K562 (cell line): Measurements from ENCODE around the gene PHF12. TPM values are rescaled to one million over a fixed set of nuclear protein-coding genes. Genes with fewer than 3 reads are reported as not detected.

Experiments
- BMI1 ChIP-seq: fragments of 150-350 bp; IDR thresholded peaks from 2 replicates; pipeline ENCODE4 v1.6.1; 2014; ENCODE audit warnings: low read length
- CEBPG ChIP-seq, 3 experiments: fragments of 200-800 bp in 1 of 3; sonication (Bioruptor generic) in 1 of 3; sonication (generic) in 1 of 3; formaldehyde crosslinking in 1 of 3; IDR thresholded peaks in 2 of 3; conservative IDR thresholded peaks in 1 of 3; 2 replicates each; pipeline versions ENCODE4 v1.6.1 to v1.8.0; 2016 to 2022; ENCODE audit warnings: missing compliant biosample characterization in 2 of 3, missing genetic modification characterization in 2 of 3, mild to moderate bottlenecking in 1 of 3, missing genetic modification reagents in 1 of 3
- CXXC5 ChIP-seq: fragments of 250-450 bp; sonication (Bioruptor Pico); IDR thresholded peaks from 2 replicates; pipeline ENCODE4 v1.8.0; 2022; ENCODE audit warnings: inconsistent platforms, mild to moderate bottlenecking, moderate library complexity
- EP400 ChIP-seq: fragments of 450-650 bp; IDR thresholded peaks from 2 replicates; pipeline ENCODE4 v1.6.1; 2017; ENCODE audit warnings: antibody characterized with exemption, mild to moderate bottlenecking, moderate library complexity
- GTF2F1 ChIP-seq: IDR thresholded peaks from 2 replicates; pipeline ENCODE4 v1.6.1; 2011; ENCODE audit warnings: low read depth, low read length, improper control_type of control experiment
- KAT7 ChIP-seq: sonication (generic); formaldehyde crosslinking; IDR thresholded peaks from 2 replicates; pipeline ENCODE4 v1.8.0; 2022; ENCODE audit warnings: missing genetic modification reagents, mild to moderate bottlenecking, borderline replicate concordance
- KDM4B ChIP-seq, 2 experiments: fragments of 450-650 bp in 1 of 2; sonication (generic) in 1 of 2; IDR thresholded peaks; 2 replicates each; pipeline ENCODE4 v1.6.1; 2016 to 2017; ENCODE audit warnings: borderline replicate concordance in 2 of 2, antibody characterized with exemption in 1 of 2, low read depth in 1 of 2, mild to moderate bottlenecking in 1 of 2
- MAZ ChIP-seq, 2 experiments: fragments of 450-650 bp in 1 of 2; sonication (generic) in 1 of 2; formaldehyde crosslinking; IDR thresholded peaks in 1 of 2; conservative IDR thresholded peaks in 1 of 2; 2 replicates each; pipeline versions ENCODE4 v1.4.0 to v1.5.0; 2020; ENCODE audit warnings: mild to moderate bottlenecking in 1 of 2, missing genetic modification reagents in 1 of 2
- MITF ChIP-seq: IDR thresholded peaks from 2 replicates; pipeline ENCODE4 v1.6.1; 2014; ENCODE audit warnings: antibody characterized with exemption
- PHF21A ChIP-seq: fragments of 450-650 bp; IDR thresholded peaks from 2 replicates; pipeline ENCODE4 v1.6.1; 2017; ENCODE audit warnings: low read depth, borderline replicate concordance
- POLR2AphosphoS5 ChIP-seq: IDR thresholded peaks from 2 replicates; pipeline ENCODE4 v1.6.1; 2011; ENCODE audit warnings: mild to moderate bottlenecking, low read depth, low read length, moderate library complexity; ENCODE audit not compliant: control insufficient read depth, insufficient read depth
- SMAD1 ChIP-seq: fragments of 150-350 bp; IDR thresholded peaks from 2 replicates; pipeline ENCODE4 v1.6.1; 2014; ENCODE audit warnings: low read length, low read depth; ENCODE audit not compliant: partially characterized antibody
- SMAD3 ChIP-seq: fragments of 450-650 bp; formaldehyde crosslinking; conservative IDR thresholded peaks from 2 replicates; pipeline ENCODE4 v1.4.0; 2020; ENCODE audit warnings: mild to moderate bottlenecking
- SNRNP70 ChIP-seq: fragments of 200-400 bp; formaldehyde crosslinking; optimal IDR thresholded peaks from 2 replicates; pipeline ENCODE3; 2017; ENCODE audit warnings: low read depth, low read length
- SRSF7 ChIP-seq: fragments of 200-400 bp; formaldehyde crosslinking; optimal IDR thresholded peaks from 2 replicates; pipeline ENCODE3; 2017; ENCODE audit warnings: mild to moderate bottlenecking, low read depth, low read length
- UBTF ChIP-seq, 2 experiments: IDR thresholded peaks; 2 replicates each; pipeline ENCODE4 v1.6.1; 2012; ENCODE audit warnings: improper control_type of control experiment in 2 of 2, low read depth in 2 of 2, low read length in 2 of 2, borderline replicate concordance in 1 of 2
- polyA plus RNA-seq, 8 experiments: library from polyadenylated mRNA; depleted of rRNA in 4 of 8; stranded (reverse) in 5 of 8; unstranded in 3 of 8; fragments of >200 nt; fragmentation: Nextera tagmentation in 2 of 8; fragmentation: Illumina TruSeq in 1 of 8; extraction: Ambion mirVana in 2 of 8; extraction: Trizol in 1 of 8; gene quantifications; 2 replicates each; pipeline versions ENCODE4 v1.2.1 to v1.2.3, GENCODE V29; 2011 to 2014; ENCODE audit warnings: inconsistent platforms in 1 of 8, missing spikeins in 1 of 8
- total RNA-seq, 7 experiments: library from RNA; depleted of rRNA in 6 of 7; stranded (reverse); fragments of >200 nt in 6 of 7; fragmentation: Illumina TruSeq in 2 of 7; extraction: Trizol in 2 of 7; gene quantifications; 2 replicates each; pipeline versions ENCODE4 v1.2.1 to v1.2.3, GENCODE V29; 2011 to 2021; ENCODE audit warnings: low replicate concordance in 1 of 7
- TF ChIP-seq, protein P1 (sequence below): fragments of 250-450 bp; sonication (Bioruptor Pico); IDR thresholded peaks from 2 replicates; pipeline ENCODE4 v1.8.0; 2022; ENCODE audit warnings: moderate library complexity, mild to moderate bottlenecking, inconsistent platforms
- TF ChIP-seq, protein P2 (sequence below): fragments of 200-800 bp; sonication (Bioruptor generic); IDR thresholded peaks from 2 replicates; pipeline ENCODE4 v1.6.1; 2017; ENCODE audit warnings: missing genetic modification characterization, missing compliant biosample characterization

Gene PHF12
- total and polyA plus RNA-seq, 9 of the 15 experiments (the other 6 are each of a cell fraction or from before 2014, with no cell fraction given), result 0.82 to 31.3 (median 13.5) TPM

GRCh38 chr17:28949185-28950016 lies 1.9 kb downstream of the PHF12 start (continued):
- TF ChIP-seq UBTF (IDR thresholded peaks at IDR 0.05; ENCODE audit: borderline replicate concordance in 1 of 2, low read depth in 2 of 2, low read length in 2 of 2) (0 out of 4 replicates have a peak, but pooled peaks of 1 of the 2 experiments have one; percentile 61), BMI1 (no peak), SRSF7 (no peak), MAZ (CRISPR knock-in tag; conservative IDR thresholded peaks at IDR 0.05 in 1 of 2, IDR thresholded peaks at IDR 0.05 in 1 of 2) (peak in 1 of 2 experiments; percentile 48; a peak in 2 of 4 replicates), GTF2F1 (no peak), MITF (no peak), EP400 (peak; percentile 39; the same call in 1 of the 2 replicates), SMAD3 (0 out of 2 replicates have a peak, but pooled peaks have one; percentile 31), PHF21A (peak; percentile 100), SNRNP70 (no peak), KAT7 (CRISPR knock-in tag) (peak; percentile 51; the same call in 1 of the 2 replicates), SMAD1 (peak; percentile 63), KDM4B (IDR thresholded peaks at IDR 0.05; ENCODE audit: borderline replicate concordance in 2 of 2, low read depth in 1 of 2) (peak in 1 of 2 experiments; percentile 2; a peak in 1 of 4 replicates), CXXC5 (CRISPR knock-in tag) (0 out of 2 replicates have a peak, but pooled peaks have one; percentile 31), CEBPG (CRISPR knock-in tag; IDR thresholded peaks at IDR 0.05) (no peak), CEBPG (tag; conservative IDR thresholded peaks at IDR 0.05 in 1 of 2, IDR thresholded peaks at IDR 0.05 in 1 of 2) (peak in 1 of 2 experiments; percentile 55; a peak in 2 of 4 replicates), POLR2AphosphoS5 (peak; percentile 5; the same call in 1 of the 2 replicates)
- TF ChIP-seq, protein P1, sequence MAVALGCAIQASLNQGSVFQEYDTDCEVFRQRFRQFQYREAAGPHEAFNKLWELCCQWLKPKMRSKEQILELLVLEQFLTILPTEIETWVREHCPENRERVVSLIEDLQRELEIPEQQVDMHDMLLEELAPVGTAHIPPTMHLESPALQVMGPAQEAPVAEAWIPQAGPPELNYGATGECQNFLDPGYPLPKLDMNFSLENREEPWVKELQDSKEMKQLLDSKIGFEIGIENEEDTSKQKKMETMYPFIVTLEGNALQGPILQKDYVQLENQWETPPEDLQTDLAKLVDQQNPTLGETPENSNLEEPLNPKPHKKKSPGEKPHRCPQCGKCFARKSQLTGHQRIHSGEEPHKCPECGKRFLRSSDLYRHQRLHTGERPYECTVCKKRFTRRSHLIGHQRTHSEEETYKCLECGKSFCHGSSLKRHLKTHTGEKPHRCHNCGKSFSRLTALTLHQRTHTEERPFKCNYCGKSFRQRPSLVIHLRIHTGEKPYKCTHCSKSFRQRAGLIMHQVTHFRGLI, result no peak
- TF ChIP-seq, protein P2, sequence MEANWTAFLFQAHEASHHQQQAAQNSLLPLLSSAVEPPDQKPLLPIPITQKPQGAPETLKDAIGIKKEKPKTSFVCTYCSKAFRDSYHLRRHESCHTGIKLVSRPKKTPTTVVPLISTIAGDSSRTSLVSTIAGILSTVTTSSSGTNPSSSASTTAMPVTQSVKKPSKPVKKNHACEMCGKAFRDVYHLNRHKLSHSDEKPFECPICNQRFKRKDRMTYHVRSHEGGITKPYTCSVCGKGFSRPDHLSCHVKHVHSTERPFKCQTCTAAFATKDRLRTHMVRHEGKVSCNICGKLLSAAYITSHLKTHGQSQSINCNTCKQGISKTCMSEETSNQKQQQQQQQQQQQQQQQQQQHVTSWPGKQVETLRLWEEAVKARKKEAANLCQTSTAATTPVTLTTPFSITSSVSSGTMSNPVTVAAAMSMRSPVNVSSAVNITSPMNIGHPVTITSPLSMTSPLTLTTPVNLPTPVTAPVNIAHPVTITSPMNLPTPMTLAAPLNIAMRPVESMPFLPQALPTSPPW (CRISPR knock-in tag), result peak; percentile 69
